RCC 7860 (cell line): ENCODE measurements around the gene EYA2.
"Not testable (repeated sequence)": the region's sequence is repeated elsewhere in the genome, so short reads cannot be mapped to it uniquely, and the experiment has no call there.

Experiments
- DNase-seq: peaks from one replicate; pipeline ENCODE4 v3.0.0-alpha.2; 2015; ENCODE audit warnings: low spot score
- FAIRE-seq: peaks from 2 replicates; lab custom pipeline; 2012; peaks lifted over from hg19 to GRCh38; lab: Jason Lieb, UNC

The EYA2 gene

GRCh38 chr20:47159166-47159565, 264.5 kb downstream of the EYA2 start:
- DNase-seq (no peak), FAIRE-seq (no peak)

DNA sequence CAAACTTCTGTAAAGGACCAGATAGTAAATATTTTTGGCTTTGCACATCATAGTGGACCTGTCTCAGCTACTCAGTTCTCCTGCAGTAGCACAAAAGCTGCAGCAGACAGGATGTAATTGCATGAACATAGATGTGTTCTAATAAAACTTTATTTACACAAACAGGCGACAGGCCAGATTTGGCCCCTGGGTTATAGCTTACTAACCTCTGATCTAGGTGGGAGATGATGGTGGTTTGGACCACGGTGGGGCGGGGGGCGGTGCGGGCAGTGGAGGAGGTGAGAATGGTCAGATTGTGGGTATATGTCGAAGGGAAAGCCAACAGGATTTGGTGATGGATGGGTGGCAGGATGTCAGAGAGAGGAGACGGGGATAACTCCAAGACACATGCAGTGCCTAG, 265.6 kb downstream of the EYA2 start:
- FAIRE-seq, result no peak
- DNase-seq, result no peak

DNA sequence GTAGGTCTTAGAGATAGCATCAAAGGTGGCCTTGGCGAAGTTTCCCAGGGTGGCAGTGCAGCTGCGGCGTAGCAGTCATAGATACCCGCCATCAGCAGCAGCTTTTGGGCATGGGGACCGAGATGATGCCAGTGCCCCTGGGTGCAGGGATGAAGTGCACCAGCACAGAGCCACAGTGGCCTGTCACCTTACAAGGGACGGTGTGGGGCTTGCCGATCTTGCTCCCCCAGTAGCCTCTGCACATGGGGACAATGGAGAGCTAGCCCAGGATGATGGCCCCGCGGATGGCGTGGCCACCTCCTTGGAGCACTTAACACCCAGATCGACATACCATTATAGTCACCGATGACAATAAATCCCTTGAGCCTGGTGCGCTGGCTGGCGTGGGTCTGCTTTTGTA, 266.3 kb downstream of the EYA2 start:
- FAIRE-seq (no peak), DNase-seq (no peak)

GRCh38 chr20:47161411-47161810, 266.8 kb downstream of the EYA2 start:
- FAIRE-seq (no peak), DNase-seq (no peak)

DNA sequence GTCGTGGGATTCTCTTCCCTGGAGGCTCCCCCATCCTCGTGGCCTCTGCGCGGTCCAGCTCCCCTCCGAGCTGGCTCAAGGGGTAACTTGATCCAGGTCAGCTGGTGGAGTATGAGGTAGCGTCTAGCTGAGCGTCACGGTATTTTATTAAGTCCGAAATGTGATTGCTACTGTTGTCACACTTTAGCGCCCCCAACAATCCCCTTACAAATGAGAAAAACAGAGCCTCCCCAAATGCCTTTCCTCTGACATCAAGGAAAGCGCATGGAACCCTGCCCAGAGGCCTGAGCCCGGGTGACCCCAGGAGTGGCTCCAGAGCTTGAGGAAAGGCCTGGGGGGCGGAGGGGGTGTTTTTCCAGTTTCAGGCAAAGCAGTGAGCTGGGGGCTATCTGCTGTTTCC, 269.5 kb downstream of the EYA2 start:
- DNase-seq, result no peak
- FAIRE-seq, result no peak

DNA sequence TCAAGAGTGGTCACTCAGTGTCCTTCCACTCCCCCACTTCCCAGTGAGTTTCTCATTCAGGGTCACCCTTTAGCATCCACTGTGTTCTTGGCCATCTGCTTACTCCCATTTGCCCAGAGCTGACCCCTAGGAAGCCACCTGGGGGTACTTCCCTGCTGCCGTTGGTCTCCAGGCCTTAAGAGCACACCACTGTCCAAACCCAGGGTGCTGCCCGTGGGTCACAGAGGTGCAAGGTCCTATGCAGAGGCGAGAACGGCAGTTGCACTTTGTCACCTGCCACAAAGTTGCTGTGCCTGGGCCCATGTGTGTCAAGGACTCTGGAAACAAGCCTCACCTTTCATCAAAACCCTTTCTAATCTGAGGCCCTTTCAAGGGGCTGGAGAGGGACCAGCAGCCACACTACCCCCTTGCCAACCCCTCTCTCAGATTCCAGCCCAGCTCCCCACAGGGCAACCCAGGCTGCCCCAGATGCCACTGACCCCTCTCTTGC, 270.8 kb downstream of the EYA2 start:
- DNase-seq, result no peak
- no peak for FAIRE-seq

DNA sequence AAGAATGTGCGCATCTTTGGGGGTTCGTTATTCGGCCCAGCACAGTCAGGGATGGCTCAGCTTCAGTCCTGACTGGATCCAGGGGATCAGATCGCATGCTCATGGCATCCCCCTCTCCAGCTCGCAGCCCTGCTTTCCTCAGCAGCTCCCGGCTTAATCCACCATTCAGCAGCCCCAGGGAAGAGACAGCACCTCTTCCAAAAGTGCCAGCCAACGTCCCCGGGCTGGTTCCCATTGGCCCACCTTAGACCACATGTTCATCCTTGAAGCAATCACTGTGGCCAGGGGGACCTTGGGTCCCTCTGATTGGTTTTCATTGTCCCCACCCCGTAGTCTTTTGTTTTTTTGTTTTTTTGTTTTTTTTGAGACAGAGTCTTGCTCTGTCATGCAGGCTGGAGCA, 273.2 kb downstream of the EYA2 start:
- FAIRE-seq, result no peak

GRCh38 chr20:47172579-47172978, 277.9 kb downstream of the EYA2 start:
- DNase-seq (no peak), FAIRE-seq (no peak)

More for the DNA sequence above, 273.2 kb downstream of the EYA2 start:
- no peak for DNase-seq

DNA sequence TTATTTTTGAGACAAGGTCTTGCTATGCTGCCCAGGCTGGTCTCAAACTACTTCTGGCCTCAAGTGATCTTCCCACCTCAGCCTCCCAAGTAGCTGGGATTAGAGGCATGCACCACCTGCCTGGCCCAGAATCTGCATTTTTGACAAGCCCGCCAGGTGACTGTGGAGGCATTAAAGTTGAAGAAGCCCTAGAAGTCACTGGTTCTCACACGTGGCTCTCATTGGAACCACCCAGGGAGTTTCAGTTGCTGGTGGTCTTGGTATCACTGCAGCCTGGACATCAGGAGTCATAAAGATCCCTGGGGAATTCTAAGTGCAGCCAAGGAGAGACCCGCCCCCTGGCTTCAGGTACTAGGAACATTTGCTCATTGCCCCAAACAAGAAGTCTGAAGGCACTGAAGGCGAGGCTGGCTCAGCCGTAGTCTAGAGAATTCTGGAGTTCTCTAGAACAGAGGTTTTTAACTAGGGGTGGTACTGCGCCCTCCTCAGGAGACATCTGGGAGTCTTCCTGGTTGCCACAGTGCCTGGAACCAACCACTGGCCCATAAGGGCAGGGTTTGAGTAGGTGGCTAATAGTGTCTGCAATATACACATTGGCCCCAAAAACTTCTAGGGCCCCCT, 279.1 kb downstream of the EYA2 start:
- no peak for DNase-seq
- FAIRE-seq, result no peak

DNA sequence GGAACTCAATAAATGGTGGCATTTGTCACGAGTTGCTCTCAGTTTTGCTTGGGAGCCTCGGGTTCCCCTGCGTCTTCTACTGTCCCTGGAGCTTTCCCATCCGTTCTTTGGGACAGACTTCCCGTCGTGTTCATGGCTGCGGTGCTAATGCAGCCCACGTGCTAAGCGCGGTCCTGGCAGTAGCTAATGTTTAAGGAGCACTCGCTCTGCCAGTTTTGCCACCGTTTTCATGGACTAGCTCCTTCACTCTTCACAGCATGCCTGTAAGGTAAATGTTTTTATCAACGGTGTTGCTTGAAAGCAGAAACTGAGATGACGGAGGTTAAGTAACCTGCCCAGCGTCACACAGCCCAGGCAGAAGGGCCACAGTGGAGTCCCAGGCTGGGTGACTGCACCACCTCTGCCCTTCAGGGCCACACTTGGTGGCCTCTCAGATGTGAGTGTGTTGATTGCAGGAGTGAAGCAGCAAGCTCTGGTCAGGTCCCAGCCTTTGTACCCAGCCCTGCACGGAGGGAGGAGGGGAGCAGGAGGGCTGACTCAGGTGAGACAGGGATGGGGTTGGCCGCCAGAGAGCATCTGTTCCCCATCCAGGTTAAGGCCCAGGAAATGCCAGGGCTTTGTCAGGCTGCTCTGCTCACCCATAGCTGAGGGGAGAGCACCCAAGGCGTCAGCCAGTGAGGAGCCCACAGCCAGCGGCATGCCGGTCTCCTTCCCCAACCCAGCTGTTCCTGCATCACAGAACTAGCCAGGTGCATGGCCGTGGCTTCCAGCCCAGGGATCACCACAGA, 280.0 kb downstream of the EYA2 start:
- no peak for FAIRE-seq
- DNase-seq, result no peak

DNA sequence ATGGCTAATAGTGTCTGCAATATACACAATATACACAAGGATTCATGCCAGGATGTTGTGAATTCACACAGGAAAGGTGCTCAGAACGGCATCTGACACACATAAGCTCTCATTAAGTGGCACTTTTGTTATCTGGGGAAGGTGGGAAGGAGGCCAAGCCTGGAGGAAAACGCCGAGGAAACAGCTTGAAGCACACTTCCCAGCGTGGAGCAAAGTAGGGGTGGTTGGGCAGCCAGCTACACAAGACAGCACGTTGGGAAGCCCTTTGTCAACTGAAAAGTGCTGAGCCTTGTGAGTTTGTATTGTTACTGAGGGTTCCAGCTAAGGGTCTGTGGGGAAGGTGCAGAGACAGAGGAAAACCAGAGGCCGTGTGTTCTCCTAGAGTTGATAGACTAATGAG, 280.9 kb downstream of the EYA2 start:
- FAIRE-seq (no peak), DNase-seq (no peak)

DNA sequence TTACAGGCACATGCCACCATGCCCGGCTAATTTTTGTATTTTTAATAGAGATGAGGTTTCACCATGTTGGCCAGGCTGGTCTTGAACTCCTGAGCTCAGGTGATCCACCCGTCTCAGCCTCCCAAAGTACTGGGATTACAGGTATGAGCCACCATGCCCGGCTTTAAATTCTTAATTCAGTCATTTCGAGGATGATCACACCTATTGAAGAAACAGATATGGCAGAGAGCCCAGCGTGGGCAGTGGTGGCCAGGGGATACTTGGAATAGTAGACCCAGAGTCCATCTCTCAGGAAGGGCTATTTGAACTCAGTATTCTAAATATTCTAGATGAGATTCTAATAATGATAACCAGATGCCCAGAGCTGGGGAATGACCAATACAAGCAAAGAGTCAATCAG, 281.6 kb downstream of the EYA2 start:
- DNase-seq, FAIRE-seq: not testable (repeated sequence)

GRCh38 chr20:47178277-47178676, 283.6 kb downstream of the EYA2 start:
- no peak for FAIRE-seq
- no peak for DNase-seq

- FAIRE-seq (no peak), DNase-seq (no peak)
Observed at GRCh38 chr20:47178851-47179250, 284.2 kb downstream of the EYA2 start.

DNA sequence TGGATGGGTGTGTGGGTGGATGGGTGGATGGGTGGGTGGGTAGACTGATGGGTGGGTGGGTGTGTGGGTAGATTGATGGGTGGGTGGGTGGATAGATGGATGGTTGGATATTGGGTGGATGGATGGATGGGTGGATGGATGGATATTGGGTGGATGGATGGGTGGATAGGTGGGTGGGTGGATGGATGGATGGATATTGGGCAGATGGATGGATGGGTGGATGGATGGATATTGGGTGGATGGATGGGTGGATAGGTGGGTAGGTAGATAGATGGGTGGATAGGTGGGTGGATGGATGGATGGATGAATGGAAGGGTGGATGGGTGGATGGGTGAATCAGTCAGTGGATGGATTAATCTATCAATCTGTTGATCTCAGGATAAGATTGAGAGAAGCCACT, 284.6 kb downstream of the EYA2 start:
- no peak for FAIRE-seq
- DNase-seq, result no peak

DNA sequence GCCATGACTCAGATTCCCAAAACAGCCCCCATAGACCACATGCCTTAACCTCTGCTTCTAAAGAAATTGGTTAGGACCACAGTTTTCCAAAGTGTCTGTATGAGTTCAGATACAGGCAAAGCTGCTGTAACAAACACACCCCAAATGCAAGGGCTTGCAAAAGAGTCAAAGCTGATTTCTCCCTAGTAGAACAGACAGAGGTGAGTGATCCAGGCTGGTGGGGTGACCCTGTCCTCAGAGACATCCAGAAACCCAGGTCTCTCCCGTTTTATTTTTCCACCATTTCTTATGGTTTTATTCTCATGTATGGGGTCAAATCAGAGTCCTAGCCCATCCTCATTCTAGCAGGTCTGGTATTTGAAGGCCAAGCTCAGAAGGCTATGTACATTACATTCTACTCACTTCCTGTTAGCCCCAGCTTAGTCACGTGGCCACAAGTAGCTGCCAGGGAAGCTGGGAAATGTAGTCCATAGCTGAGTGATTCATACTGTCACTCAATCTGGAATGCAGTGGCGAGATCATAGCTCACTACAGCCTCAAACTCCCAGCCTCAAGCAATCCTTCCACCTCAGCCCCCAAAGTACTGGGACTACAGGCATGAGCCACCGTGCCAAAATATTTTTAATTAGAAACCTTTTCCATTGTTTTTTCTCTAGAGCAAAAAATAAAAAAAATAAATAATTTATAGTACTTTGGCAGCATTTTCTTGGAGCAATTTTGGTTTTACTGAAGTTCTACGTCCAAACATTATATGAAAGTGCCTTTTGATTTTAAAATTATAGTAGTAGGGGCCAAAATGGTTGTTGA, 286.6 kb downstream of the EYA2 start:
- peak; percentile 67 for FAIRE-seq
- peak; percentile 83 for DNase-seq

DNA sequence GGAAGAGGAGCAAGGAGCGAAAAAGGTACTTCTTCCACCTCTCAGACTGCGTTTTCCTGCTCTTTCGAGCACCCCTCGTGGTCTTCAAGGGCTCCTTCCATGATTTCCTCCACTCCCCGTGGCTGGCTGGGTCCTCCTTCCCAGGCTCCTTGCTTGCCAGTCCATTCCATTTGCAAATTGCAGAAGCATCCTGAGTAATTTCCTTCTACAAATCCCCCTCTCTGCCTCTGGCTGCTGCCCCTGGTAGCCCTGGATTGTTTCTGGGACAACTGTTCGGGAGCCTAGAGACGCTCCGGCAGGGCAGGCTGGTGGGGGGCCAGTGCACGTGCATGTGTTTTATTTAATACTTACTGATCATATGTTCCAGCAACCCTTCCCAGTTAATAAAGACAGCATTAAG, 288.7 kb downstream of the EYA2 start:
- FAIRE-seq (no peak), DNase-seq (no peak)

DNA sequence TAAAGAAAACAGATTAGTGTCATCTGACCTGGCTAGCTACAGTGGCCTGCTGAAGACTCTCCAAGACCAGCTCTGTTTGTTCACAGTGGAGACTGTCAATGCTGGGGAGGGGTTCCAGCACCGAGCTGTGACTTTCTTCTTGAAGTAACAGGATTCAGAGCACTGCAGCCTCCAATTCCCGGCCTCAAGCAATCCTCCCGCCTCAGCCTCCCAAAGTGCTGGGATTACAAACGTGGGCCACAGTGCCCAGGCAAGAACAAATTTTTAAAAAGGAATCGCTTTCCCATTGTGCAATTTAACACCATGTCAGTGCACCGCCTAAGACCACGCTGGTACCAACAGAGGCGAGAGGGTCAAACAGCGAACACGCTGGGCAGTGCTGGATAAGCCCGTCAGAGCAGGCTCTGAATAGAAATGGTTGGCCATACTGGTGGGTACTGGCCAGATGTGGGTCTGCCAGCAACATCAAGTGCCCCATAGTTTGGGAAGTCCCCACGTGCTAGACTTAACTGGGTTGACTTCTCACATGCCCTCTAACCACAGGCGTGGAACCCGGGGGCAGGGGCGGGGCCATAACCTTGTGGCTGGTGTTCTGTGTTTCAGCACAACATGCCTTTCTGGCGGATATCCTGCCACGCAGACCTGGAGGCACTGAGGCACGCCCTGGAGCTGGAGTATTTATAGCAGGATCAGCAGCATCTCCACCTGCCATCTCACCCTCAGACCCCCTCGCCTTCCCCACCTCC, 293.0 kb downstream of the EYA2 start:
- no peak for FAIRE-seq
- DNase-seq, result no peak

DNA sequence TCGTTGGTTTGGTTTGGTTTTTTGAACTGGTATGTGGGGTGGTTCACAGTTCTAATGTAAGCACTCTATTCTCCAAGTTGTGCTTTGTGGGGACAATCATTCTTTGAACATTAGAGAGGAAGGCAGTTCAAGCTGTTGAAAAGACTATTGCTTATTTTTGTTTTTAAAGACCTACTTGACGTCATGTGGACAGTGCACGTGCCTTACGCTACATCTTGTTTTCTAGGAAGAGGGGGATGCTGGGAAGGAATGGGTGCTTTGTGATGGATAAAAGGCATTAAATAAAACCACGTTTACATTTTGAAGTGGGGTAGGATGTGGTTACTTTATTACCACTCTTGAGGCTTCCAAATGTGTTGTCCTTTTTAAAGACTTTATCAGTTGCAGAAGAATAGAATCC, 293.9 kb downstream of the EYA2 start:
- FAIRE-seq (no peak), DNase-seq (no peak)

GRCh38 chr20:47189060-47189459, 294.4 kb downstream of the EYA2 start:
- DNase-seq (no peak), FAIRE-seq (no peak)
